GM18519 (cell line): ENCODE data around the gene RPS6KA6.
A peak's percentile ranks its signal among the peaks of the same experiment; 100 is the strongest.

Experiments used
- ATAC-seq: cut with Tn5 transposase; IDR thresholded peaks from one replicate; pipeline ENCODE4 v1.9.1; 2021; ENCODE audit warnings: mild to moderate bottlenecking, moderate library complexity; ENCODE audit not compliant: unreplicated experiment, low FRiP score

RPS6KA6 gene

GRCh38 chrX:84187533-84188319 is at the start of gene RPS6KA6:
Gene RPS6KA6 (minus strand): TSS chrX:84188199. CDS start chrX:84187899, 300 bp downstream.
- peak; percentile 31 for ATAC-seq

DNA sequence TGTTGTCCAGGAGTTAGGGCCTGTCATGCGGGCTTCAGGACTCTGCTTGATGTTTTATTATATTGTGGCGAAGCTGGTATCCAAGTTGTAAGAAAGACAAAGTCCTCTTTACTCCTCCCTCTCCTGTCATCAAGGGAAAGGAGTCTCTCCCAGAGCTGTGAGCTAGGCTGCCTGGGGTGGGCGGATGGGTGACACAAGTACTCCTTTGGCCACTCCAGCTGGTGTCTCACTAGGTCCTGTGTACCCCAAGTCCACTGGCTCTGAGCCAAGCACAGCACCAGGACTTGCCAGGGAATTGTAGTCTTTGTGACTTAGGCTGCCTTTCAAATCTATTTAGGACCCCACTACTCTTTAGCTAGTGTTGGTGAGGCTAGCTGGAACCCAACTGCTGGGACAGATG is 36.7 kb upstream of the RPS6KA6 start:
- no peak for ATAC-seq

GRCh38 chrX:84223261-84223660 is 35.3 kb upstream of the RPS6KA6 start:
- ATAC-seq, result no peak

DNA sequence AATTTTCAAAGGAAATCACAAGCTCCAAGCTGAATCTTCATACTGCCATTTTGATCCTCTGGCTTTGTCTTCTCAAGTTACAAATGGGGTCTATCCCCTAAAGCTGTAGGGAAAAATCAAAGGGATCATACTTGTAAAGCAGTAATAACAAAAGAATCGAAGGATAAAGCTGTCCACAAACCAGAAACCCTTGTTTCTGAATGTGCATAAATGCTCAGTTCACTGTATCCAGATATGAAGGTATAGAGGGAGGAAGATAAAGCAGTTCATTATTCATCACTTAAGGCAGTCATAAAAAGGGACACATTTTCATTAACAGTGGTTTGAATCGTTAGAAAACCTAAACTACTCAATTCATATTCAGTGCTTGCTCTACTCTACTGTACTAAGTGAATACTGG is 33.2 kb upstream of the RPS6KA6 start:
- no peak for ATAC-seq

DNA sequence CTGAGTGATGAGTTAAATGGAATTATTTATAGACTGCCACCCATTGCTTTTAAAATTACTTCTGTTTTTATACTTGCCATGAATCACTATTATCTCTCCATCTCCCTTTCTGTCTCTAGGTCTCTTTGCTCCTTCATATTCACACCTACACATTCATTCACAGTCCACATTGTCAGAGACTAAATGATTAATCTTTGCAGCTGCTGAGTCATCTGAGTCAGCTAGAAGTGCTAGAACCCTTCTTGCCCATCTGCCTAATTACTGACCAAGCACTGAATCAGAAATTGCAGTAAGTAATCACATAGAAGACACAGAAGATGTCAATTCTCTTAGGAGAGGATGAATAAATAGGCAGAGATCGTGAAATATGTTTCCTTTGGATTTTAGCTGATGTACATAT is 31.6 kb upstream of the RPS6KA6 start:
- ATAC-seq, result no peak

DNA sequence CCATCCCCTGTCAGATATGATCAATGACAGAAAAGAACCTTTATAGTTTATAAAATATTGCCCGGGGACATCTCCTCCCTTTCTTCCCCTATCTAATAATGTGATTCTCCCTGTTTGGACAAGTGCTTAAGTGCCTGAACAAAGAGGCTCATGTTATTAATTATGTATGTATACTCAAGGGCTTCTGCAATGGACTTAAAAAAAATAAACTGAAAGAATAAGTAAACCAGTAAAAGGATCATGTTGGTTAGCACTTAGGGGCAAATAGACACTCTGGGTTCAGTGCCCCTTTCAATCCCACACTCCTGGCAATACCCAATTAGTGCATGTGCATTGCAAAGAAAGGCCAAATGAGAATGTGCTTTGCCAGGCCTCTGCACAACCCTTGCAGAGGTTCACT is 30.7 kb upstream of the RPS6KA6 start:
- ATAC-seq, result no peak

DNA sequence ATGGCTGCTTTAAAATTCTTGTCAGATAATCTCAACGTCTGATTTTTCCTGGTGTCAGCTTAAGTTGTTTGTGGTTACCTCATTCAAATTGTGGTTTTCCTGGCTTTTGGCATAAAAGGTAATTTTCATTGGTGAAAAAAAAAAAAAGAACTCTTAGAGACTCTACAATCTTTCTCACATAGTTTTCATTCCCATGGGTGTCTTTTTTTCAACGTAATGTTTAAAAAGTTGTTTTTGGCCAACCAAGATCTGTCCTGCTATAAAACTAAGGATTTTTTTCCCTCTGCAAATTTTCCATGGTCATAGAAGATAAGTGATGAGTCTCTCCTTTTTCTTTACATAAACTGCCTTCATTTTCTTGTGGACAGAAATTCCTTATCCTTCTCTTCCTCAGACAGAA is 28.9 kb upstream of the RPS6KA6 start:
- no peak for ATAC-seq

- no peak for ATAC-seq
These were observed 28.4 kb upstream of the RPS6KA6 start for GRCh38 chrX:84216406-84216805.

DNA sequence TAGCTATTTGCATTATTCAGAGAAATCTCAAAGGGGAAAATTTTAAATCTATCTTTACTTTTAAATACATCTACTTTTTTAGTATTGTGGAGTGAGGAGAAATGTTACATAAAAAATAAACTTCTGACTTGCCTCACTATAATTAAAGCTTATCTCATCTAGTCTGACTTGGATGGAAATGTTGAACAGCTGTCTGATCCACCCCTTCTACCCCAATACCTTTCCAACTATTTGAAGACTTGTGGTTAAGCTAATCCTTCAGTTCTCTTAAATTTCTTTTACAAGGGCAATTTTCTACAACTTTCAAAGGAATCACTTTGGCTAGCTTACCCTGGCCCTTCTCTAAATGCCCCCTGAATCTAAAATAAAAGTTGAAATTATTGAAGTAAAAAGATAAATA is 17.3 kb upstream of the RPS6KA6 start:
- no peak for ATAC-seq

GRCh38 chrX:84199688-84200087 is 11.7 kb upstream of the RPS6KA6 start:
- ATAC-seq, result no peak

DNA sequence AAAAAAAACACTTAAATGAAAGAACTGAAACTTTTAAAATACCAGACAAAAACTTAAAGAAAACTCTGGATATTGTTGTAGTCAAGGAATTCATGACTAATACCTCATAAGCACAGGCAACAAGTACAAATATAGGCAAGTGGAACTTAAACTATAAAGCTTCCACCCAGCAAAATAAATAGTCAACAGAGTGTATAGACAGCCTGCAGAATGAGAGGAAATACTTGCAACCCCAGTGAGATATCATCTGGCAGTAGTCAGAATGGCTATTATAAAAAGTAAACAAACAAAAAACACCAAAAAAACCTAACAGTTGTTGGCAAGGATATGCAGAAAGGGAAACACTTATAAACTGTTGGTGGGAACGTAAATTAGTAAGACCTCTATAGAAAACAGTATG is 9.6 kb upstream of the RPS6KA6 start:
- ATAC-seq, result no peak

DNA sequence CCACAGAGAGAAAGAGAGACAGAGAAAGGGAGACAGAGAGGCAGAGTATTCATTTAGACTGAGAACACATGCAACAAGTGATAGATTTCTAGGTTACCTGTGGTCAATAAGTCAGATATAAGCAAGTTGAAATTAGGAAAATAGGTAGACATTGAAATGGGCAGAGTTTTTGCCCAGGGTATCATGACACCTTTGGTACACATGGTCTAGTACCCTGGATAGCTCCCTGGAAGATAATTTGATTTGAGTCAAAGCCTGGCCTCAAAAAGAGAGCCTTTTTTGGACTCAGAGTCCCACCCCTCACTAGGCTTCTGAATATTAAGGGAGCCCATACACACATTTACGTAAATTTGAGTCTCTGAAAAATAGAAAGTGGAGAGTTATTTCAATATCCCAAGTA is 4.0 kb upstream of the RPS6KA6 start:
- no peak for ATAC-seq

DNA sequence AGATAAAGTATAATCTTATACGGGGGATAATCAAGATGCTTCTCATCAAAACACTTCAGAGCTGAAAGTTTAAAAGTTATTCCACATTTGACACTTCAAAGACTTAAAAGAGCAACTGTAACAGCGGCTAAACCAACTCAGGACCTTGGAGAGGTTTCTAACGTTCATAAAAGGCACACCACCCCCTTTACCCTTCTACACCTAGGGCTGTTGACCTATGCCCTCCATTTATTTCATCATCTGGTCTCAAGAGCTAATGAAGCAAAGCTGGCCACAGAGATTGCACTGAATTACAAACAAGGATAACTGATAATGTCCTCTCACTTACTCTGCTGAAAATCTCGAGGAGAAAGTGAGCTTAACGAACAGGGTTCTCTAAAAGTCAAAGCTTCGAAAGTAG is 1.1 kb upstream of the RPS6KA6 start:
- no peak for ATAC-seq

DNA sequence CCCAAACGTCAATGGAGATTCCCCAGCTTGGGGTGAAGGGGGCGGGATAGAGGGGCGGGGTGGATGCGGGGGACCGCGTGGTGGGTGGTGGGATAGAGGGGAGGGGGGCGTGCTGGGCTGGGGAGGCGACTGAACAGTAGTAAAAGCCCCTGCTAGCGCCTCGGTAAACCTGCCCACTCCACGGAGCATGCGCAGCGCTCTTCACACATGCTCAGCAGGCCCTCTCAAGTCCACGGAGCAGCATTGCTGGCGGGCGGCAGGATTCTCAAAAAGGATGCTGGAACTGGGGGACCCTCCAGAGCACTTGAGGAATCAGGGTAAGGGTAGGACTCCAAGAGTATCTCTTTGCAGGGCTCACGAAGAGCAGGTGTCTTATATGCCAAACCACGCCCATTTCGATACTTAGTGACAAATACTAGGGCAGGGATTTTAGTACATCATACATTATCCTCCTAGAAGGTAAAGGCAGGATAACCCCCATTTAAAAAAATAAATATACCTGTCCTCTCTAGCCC is 378 bp upstream of the RPS6KA6 start:
- peak; percentile 61 for ATAC-seq

- peak; percentile 30 for ATAC-seq
These were observed 1.1 kb downstream of the RPS6KA6 start for GRCh38 chrX:84186603-84187532.

DNA sequence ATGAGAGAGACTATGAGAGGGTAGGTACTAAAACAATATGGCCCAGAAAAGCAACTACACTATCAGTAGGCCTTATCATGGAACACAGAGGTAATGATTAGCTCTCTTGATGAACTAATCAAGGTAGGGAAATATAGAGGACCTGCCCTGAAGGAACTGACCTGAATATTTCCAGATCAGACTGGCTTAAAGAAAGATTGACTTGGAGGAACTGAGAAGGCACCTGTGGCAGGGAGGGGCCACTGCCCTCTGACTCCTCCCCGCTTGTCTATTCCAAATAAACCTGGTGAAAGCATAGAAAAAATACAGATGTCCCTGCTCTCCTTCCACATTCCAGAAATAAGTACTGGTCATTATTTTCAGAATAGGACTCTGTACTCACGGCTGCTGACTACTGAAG is 5.5 kb downstream of the RPS6KA6 start:
- no peak for ATAC-seq

DNA sequence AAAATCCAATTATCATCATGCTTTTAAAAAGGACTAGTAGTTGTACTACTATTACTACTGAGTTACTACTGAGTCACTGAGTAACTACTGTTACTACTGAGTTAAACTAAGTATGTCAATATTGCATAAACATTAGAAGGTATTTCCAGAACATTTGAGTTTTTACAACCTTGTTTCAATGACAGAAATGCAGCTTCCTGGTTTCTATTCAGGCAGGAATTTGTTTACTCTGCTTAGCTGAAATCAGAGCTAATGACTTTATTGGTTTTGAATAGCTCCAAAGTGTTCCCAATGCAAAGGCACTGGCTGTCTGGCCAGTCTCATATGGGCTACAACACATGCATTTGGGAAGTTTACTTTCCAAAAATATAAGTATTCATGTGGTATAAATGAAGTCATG is 12.0 kb downstream of the RPS6KA6 start:
- ATAC-seq, result no peak

- ATAC-seq, result no peak
These were observed 12.7 kb downstream of the RPS6KA6 start for GRCh38 chrX:84175274-84175673.

GRCh38 chrX:84174348-84174747 is 13.7 kb downstream of the RPS6KA6 start:
- no peak for ATAC-seq

DNA sequence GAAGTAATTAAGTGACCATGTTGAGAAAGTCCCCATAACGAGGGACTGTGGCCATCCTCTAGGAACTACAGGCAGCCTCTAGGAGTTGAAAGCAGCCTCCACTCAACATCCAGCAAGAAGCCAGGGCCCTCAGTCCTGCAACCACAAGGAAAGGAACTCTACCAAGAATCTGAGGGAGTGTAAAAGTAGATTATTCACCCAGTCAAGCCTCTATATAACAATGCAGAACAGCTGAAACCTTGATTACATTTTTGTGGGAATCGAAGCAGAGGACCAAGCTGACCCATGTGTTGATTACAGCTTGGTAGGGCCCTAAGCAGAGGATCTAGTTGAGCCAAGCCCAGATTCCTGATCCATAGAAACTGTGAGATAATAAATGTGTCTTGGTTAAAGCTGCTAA is 17.1 kb downstream of the RPS6KA6 start:
- no peak for ATAC-seq

GRCh38 chrX:84168574-84168973 is 19.4 kb downstream of the RPS6KA6 start:
- ATAC-seq, result no peak
